ENCODE results near the gene STXBP1.

DNA sequence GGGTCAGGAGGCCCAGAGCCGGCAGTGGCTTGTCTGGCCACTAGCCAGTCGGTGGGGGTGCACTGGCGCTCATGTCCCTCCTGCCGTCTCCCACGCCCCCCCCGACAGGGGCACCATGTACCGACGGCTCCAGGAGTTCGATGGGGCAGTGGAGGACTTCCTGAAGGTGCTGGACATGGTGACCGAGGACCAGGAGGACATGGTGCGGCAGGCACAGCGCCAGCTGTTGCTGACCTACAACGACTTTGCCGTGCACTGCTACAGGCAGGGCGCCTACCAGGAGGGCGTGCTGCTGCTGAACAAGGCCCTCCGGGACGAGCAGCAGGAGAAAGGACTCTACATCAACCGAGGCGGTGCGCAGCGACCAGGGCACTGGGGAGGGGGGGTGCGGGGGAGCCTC, 111.9 kb downstream of the STXBP1 start:
- TF ChIP-seq, protein P1, sequence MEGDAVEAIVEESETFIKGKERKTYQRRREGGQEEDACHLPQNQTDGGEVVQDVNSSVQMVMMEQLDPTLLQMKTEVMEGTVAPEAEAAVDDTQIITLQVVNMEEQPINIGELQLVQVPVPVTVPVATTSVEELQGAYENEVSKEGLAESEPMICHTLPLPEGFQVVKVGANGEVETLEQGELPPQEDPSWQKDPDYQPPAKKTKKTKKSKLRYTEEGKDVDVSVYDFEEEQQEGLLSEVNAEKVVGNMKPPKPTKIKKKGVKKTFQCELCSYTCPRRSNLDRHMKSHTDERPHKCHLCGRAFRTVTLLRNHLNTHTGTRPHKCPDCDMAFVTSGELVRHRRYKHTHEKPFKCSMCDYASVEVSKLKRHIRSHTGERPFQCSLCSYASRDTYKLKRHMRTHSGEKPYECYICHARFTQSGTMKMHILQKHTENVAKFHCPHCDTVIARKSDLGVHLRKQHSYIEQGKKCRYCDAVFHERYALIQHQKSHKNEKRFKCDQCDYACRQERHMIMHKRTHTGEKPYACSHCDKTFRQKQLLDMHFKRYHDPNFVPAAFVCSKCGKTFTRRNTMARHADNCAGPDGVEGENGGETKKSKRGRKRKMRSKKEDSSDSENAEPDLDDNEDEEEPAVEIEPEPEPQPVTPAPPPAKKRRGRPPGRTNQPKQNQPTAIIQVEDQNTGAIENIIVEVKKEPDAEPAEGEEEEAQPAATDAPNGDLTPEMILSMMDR (IDR thresholded peaks at IDR 0.05 in 2 of 3, conservative IDR thresholded peaks at IDR 0.05 in 1 of 3; ENCODE audit: borderline replicate concordance in 1 of 3, insufficient read depth in 1 of 3, low read depth in 2 of 3, low read length in 2 of 3), result no peak
- TF ChIP-seq POLR2AphosphoS5 (IDR thresholded peaks at IDR 0.05; ENCODE audit: low read depth, low read length) (no peak), JUND (IDR thresholded peaks at IDR 0.05) (no peak)
- TF ChIP-seq, protein P2, sequence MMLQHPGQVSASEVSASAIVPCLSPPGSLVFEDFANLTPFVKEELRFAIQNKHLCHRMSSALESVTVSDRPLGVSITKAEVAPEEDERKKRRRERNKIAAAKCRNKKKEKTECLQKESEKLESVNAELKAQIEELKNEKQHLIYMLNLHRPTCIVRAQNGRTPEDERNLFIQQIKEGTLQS (IDR thresholded peaks at IDR 0.05), result no peak
